Suprapubic skin (tissue), 3 donors: ENCODE results near the gene MTMR3.

Experiments
- POLR2A ChIP-seq, 2 donors: fragments of 450-650 bp; IDR thresholded peaks; one replicate each; pipeline ENCODE4 v1.6.1; 2017; ENCODE audit warnings: antibody characterized with exemption in 2 of 2, mild to moderate bottlenecking in 2 of 2, moderate library complexity in 2 of 2
- TF ChIP-seq, protein P1 (sequence below), 2 donors: fragments of 200-600 bp in 1 of 2; fragments of 450-650 bp in 1 of 2; sonication (generic) in 1 of 2; IDR thresholded peaks; one replicate each; pipeline ENCODE4 v1.5.1; 2016 to 2019; ENCODE audit warnings: antibody characterized with exemption in 2 of 2, mild to moderate bottlenecking in 1 of 2, moderate library complexity in 1 of 2

DNA sequence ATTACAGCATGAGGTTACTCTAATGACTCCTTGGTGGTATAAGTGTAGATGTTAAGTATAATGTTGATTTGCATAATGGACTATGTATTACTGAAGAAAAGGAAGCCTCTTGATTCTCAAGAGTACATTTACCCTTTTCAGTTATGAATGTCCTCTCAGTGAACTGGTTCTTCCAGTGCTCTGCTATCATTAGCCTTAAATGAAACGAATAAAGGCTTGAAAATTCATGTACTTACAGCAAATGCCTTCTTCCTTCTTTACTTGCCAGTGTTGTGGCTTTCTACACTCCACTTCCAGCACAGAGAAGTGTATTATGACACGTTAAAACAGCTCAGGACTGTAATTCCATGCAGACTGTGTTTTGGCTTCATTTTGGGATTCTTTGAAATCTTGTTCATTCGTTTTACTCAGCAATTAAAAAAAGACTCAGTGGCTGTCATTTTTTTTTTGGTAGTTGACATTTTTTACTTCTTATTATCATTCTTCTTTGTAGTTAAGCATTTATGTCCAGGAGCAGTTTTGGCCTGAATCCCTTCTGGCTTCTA lies 96.9 kb downstream of the MTMR3 start:
- TF ChIP-seq, protein P1, sequence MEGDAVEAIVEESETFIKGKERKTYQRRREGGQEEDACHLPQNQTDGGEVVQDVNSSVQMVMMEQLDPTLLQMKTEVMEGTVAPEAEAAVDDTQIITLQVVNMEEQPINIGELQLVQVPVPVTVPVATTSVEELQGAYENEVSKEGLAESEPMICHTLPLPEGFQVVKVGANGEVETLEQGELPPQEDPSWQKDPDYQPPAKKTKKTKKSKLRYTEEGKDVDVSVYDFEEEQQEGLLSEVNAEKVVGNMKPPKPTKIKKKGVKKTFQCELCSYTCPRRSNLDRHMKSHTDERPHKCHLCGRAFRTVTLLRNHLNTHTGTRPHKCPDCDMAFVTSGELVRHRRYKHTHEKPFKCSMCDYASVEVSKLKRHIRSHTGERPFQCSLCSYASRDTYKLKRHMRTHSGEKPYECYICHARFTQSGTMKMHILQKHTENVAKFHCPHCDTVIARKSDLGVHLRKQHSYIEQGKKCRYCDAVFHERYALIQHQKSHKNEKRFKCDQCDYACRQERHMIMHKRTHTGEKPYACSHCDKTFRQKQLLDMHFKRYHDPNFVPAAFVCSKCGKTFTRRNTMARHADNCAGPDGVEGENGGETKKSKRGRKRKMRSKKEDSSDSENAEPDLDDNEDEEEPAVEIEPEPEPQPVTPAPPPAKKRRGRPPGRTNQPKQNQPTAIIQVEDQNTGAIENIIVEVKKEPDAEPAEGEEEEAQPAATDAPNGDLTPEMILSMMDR (IDR thresholded peaks at IDR 0.05): no peak
- TF ChIP-seq POLR2A (IDR thresholded peaks at IDR 0.05): no peak
